GM12878 (cell line): ENCODE data around the gene WDR64. TPM values are rescaled to one million over a fixed set of nuclear protein-coding genes. Genes with fewer than 3 reads are reported as not detected.

Source experiments
- ATAC-seq: fragments of 200-7000 bp; cut with Tn5 transposase; 3 replicates; pipeline ENCODE4 v1.9.1; 2020; ENCODE audit warnings: mild to moderate bottlenecking, moderate library complexity
- BruUV-seq: library from RNA; stranded (reverse); fragments of 400-500 nt; replicated peaks from 2 replicates; lab custom pipeline; 2021; lab: Mats Ljungman, UMichigan
- CTCF ChIA-PET: fragments of 300-600 bp; sonication (Branson Sonifier 250); formaldehyde crosslinking; extraction: SDS; loops from one replicate; lab custom pipeline; 2021; ENCODE audit warnings: inconsistent platforms; lab: Yijun Ruan, JAX
- POLR2A ChIA-PET: fragments of 350-600 bp; formaldehyde crosslinking; extraction: SDS; loops from one replicate; lab custom pipeline; 2021; ENCODE audit warnings: inconsistent platforms; lab: Charles Lee
- RAD21 ChIA-PET: fragments of 300-600 bp; sonication (Branson Sonifier 250); formaldehyde crosslinking; loops from one replicate; lab custom pipeline; 2023; ENCODE audit warnings: antibody characterized with exemption; ENCODE audit not compliant: unreplicated experiment; lab: Charles Lee
- SMC1A ChIA-PET: fragments of 300-600 bp; sonication (Branson Sonifier 250); formaldehyde crosslinking; loops from one replicate; lab custom pipeline; 2023; ENCODE audit not compliant: unreplicated experiment, uncharacterized antibody; lab: Charles Lee
- DNase-seq: peaks from one replicate; pipeline ENCODE4 v3.0.0-alpha.2; 2011; ENCODE audit warnings: low read depth, low spot score
- FAIRE-seq: peaks from 3 replicates; lab custom pipeline; 2011; peaks lifted over from hg19 to GRCh38; lab: Jason Lieb, UNC
- H2AFZ ChIP-seq: 2 replicates; pipeline ENCODE4 v1.6.0; 2011; ENCODE audit warnings: low read depth, low read length, control low read depth; ENCODE audit not compliant: control insufficient read depth
- H3K27ac ChIP-seq: 2 replicates; pipeline ENCODE4 v1.5.1; 2011; ENCODE audit warnings: control low read depth; ENCODE audit not compliant: control insufficient read depth, insufficient read depth
- H3K27me3 ChIP-seq, 2 experiments: replicated peaks in 1 of 2; 2 replicates each; pipeline versions ENCODE4 v1.6.0 to v1.6.1; 2011; ENCODE audit warnings: low read length in 1 of 2; ENCODE audit not compliant: control insufficient read depth in 2 of 2, insufficient read depth in 2 of 2
- H3K36me3 ChIP-seq, 2 experiments: 2 replicates each; pipeline ENCODE4 v1.5.1; 2011; ENCODE audit warnings: low read length in 1 of 2; ENCODE audit not compliant: control insufficient read depth in 2 of 2, insufficient read depth in 2 of 2
- H3K4me1 ChIP-seq: 2 replicates; pipeline ENCODE4 v1.6.1; 2011; ENCODE audit warnings: mild to moderate bottlenecking, low read length, moderate library complexity, mixed read lengths; ENCODE audit not compliant: control insufficient read depth, insufficient read depth
- H3K4me2 ChIP-seq: 2 replicates; pipeline ENCODE4 v1.6.0; 2011; ENCODE audit warnings: control low read depth; ENCODE audit not compliant: control insufficient read depth, insufficient read depth
- H3K4me3 ChIP-seq: fragments of 200-600 bp; sonication (generic); 2 replicates; pipeline ENCODE4 v1.5.1; 2016
- H3K79me2 ChIP-seq: 2 replicates; pipeline ENCODE4 v1.6.0; 2011; ENCODE audit warnings: low read length; ENCODE audit not compliant: control insufficient read depth, insufficient read depth
- H3K9ac ChIP-seq: 2 replicates; pipeline ENCODE4 v1.8.0; 2011; ENCODE audit warnings: low read length, control low read depth, mixed read lengths; ENCODE audit not compliant: control insufficient read depth, insufficient read depth
- H3K9me3 ChIP-seq: replicated peaks from 3 replicates; pipeline ENCODE4 v1.5.1; 2011; ENCODE audit warnings: mild to moderate bottlenecking, low read length; ENCODE audit not compliant: control insufficient read depth, insufficient read depth
- H4K20me1 ChIP-seq: 2 replicates; pipeline ENCODE4 v1.6.0; 2011; ENCODE audit not compliant: control insufficient read depth, insufficient read depth
- CHD1 ChIP-seq: IDR thresholded peaks from 2 replicates; pipeline ENCODE4 v1.6.1; 2012; ENCODE audit warnings: low read depth, low read length, improper control_type of control experiment
- EP300 ChIP-seq, 2 experiments: fragments of 150-350 bp in 1 of 2; IDR thresholded peaks; 2 replicates each; pipeline ENCODE4 v1.6.1; 2011 to 2012; ENCODE audit warnings: low read depth in 2 of 2, low read length in 2 of 2, borderline replicate concordance in 1 of 2, improper control_type of control experiment in 1 of 2, inconsistent platforms in 1 of 2; ENCODE audit not compliant: control insufficient read depth in 1 of 2
- HDGF ChIP-seq: fragments of 450-650 bp; IDR thresholded peaks from 2 replicates; pipeline ENCODE4 v1.6.1; 2016; ENCODE audit warnings: antibody characterized with exemption
- IRF3 ChIP-seq: fragments of 450-650 bp; IDR thresholded peaks from 2 replicates; pipeline ENCODE4 v1.6.1; 2014; ENCODE audit warnings: mild to moderate bottlenecking
- IRF4 ChIP-seq: IDR thresholded peaks from 2 replicates; pipeline ENCODE4 v1.6.1; 2011; ENCODE audit warnings: low read depth, low read length
- KDM1A ChIP-seq: fragments of 200-600 bp; sonication (generic); IDR thresholded peaks from 2 replicates; pipeline ENCODE4 v1.6.1; 2016; ENCODE audit warnings: borderline replicate concordance
- MAX ChIP-seq: IDR thresholded peaks from 2 replicates; pipeline ENCODE4 v1.6.1; 2012; ENCODE audit warnings: low read depth, low read length, improper control_type of control experiment
- MEF2B ChIP-seq: fragments of 450-650 bp; IDR thresholded peaks from 2 replicates; pipeline ENCODE4 v1.6.1; 2018; ENCODE audit warnings: mild to moderate bottlenecking, moderate library complexity; ENCODE audit not compliant: partially characterized antibody, poor library complexity, severe bottlenecking
- NFYA ChIP-seq: IDR thresholded peaks from 2 replicates; pipeline ENCODE4 v1.6.1; 2011; ENCODE audit warnings: low read depth, mild to moderate bottlenecking, low read length, improper control_type of control experiment, borderline replicate concordance
- NKRF ChIP-seq: fragments of 450-650 bp; conservative IDR thresholded peaks from 2 replicates; pipeline ENCODE4 v1.6.1; 2017; ENCODE audit warnings: mild to moderate bottlenecking, moderate library complexity
- POU2F2 ChIP-seq: IDR thresholded peaks from 3 replicates; pipeline ENCODE4 v1.6.1; 2011; ENCODE audit warnings: low read depth, mild to moderate bottlenecking, low read length, borderline replicate concordance
- STAT1 ChIP-seq: fragments of 450-650 bp; conservative IDR thresholded peaks from 2 replicates; pipeline ENCODE4 v1.6.1; 2014; ENCODE audit warnings: antibody characterized with exemption, mild to moderate bottlenecking
- ZNF687 ChIP-seq: fragments of 450-650 bp; IDR thresholded peaks from 2 replicates; pipeline ENCODE4 v1.6.1; 2017; ENCODE audit warnings: mild to moderate bottlenecking, moderate library complexity
- ZSCAN29 ChIP-seq: fragments of 450-650 bp; IDR thresholded peaks from 2 replicates; pipeline ENCODE4 v1.6.1; 2017; ENCODE audit warnings: mild to moderate bottlenecking, moderate library complexity
- WGBS: methylation state at CpG from one replicate; pipeline ENCODE4 v1.1.6; 2016; ENCODE audit warnings: low lambda C conversion rate; ENCODE audit not compliant: insufficient replicate concordance, insufficient coverage; ENCODE audit errors: missing lambda C conversion rate; 5-methylcytosine and 5-hydroxymethylcytosine counted together
- in situ Hi-C: fragments of 300-500 bp; cut with MboI; formaldehyde crosslinking; loops from 9 replicates; pipeline ENCODE4 v1.14.3; 2018; ENCODE audit warnings: mixed read lengths
- intact Hi-C: fragments of 100-400 bp; cut with micrococcal nuclease; formaldehyde crosslinking; loops from one replicate; pipeline ENCODE4 v1.14.2; 2022; ENCODE audit not compliant: unreplicated experiment
- polyA plus RNA-seq, 11 experiments: library from polyadenylated mRNA; depleted of rRNA in 4 of 11; unstranded in 6 of 11; stranded (reverse) in 5 of 11; fragments of >200 nt; fragmentation: Nextera tagmentation in 4 of 11; fragmentation: Illumina TruSeq in 1 of 11; extraction: Ambion mirVana in 4 of 11; extraction: Trizol in 1 of 11; gene quantifications; 1 replicate in 1 of 11; 2 replicates in 10 of 11; pipeline versions ENCODE4 v1.2.1 to v1.2.3, GENCODE V29; 2011 to 2016; ENCODE audit warnings: inconsistent platforms in 2 of 11, missing spikeins in 2 of 11, low read depth in 1 of 11
- total RNA-seq, 4 experiments: library from RNA; depleted of rRNA in 3 of 4; stranded (reverse); fragments of >200 nt in 3 of 4; fragmentation: Illumina TruSeq in 1 of 4; extraction: Trizol in 1 of 4; gene quantifications; 2 replicates each; pipeline versions ENCODE4 v1.2.1 to v1.2.3, GENCODE V29; 2013 to 2021

The WDR64 gene
- total and polyA plus RNA-seq, 10 of the 15 experiments (the other 5 are each of a cell fraction or from before 2014, with no cell fraction given) = 0.01 TPM; not detected in 9

- no TSS peak for BruUV-seq
- WGBS = 98% methylated on average over 2 of the region's 2 CpGs
- Histone ChIP-seq H2AFZ (no peak overlapping the region), H3K4me2 (no peak overlapping the region), H3K4me3 (no peak overlapping the region), H4K20me1 (no peaks in the 10 kb centered on the region), H3K4me1 (peaks cover 3% of the 10 kb centered on the region), H3K36me3 (no peaks in the 10 kb centered on the region), H3K79me2 (no peaks in the 10 kb centered on the region), H3K27ac (no peak overlapping the region), H3K9ac (no peak overlapping the region), H3K27me3 (no peaks in the 10 kb centered on the region), H3K9me3 (no peaks in the 10 kb centered on the region)
- TF ChIP-seq IRF3 (no peak), IRF4 (no peak), HDGF (no peak), ZSCAN29 (no peak), MEF2B (no peak), CHD1 (no peak), POU2F2 (no peak), NFYA (no peak), MAX (no peak), STAT1 (no peak), EP300 (IDR thresholded peaks at IDR 0.05; ENCODE audit: borderline replicate concordance in 1 of 2, control insufficient read depth in 1 of 2, low read depth in 2 of 2, low read length in 2 of 2) (no peak), NKRF (no peak), KDM1A (no peak), ZNF687 (no peak)
- ChIA-PET CTCF (interaction anchor here (1.9 to 2.2 kb wide), 2 partner anchors 8 to 14 kb away, joined by 4 to 11 read pairs; no protein-coding TSS in a partner anchor), POLR2A (no interaction called here), RAD21 (interaction anchor here (3.0 kb wide), 1 partner anchor 14 kb away, joined by 23 read pairs; no protein-coding TSS in a partner anchor), SMC1A (interaction anchor here (1.5 to 1.6 kb wide), 2 partner anchors 11 to 13 kb away, joined by 3 to 4 read pairs; no protein-coding TSS in a partner anchor)
- FAIRE-seq = no peak
- intact Hi-C loops = no loop called here
- DNase-seq = no peak
- no peak for ATAC-seq
- in situ Hi-C loops = loop anchor here (5.0 kb wide), 1 partner anchor 93 kb away; the partner anchor contains the start of gene KMO
These were observed 27.1 kb upstream of the WDR64 start for GRCh38 chr1:241624935-241625334.
